ENCODE data around the gene PRKG1.

- TF ChIP-seq POLR2AphosphoS5 (IDR thresholded peaks at IDR 0.05; ENCODE audit: insufficient read depth in 1 of 2, low read depth in 1 of 2) (no peak), CTCF (IDR thresholded peaks at IDR 0.05) (no peak)
These were observed 760.3 kb downstream of the PRKG1 start for GRCh38 chr10:51834548-51834947.
